ENCODE results near the gene GOLT1A.

GOLT1A gene

GRCh38 chr1:204153667-204154066, 60.1 kb downstream of the GOLT1A start:
- no peaks in the 10 kb centered on the region for H3K36me3 ChIP-seq (ENCODE audit: control insufficient read depth in 2 of 2, insufficient read depth in 2 of 2, low read length in 2 of 2)
- H3K27ac ChIP-seq (ENCODE audit: low read length): no peak overlapping the region
- no peaks in the 10 kb centered on the region for H3K9me3 ChIP-seq (ENCODE audit: control insufficient read depth in 2 of 2, low read length in 2 of 2)
- peaks cover 2 to 17% of the 10 kb centered on the region in 2 donors for H3K27me3 ChIP-seq (ENCODE audit: control insufficient read depth in 1 of 2, insufficient read depth in 2 of 2, low read length in 2 of 2)
- no peak overlapping the region for H3K4me3 ChIP-seq (ENCODE audit: low read length in 2 of 2)
- no peak overlapping the region for H3K9ac ChIP-seq (ENCODE audit: low read length in 2 of 2)
- peaks cover 13% of the 10 kb centered on the region for H3K4me1 ChIP-seq (ENCODE audit: control insufficient read depth, insufficient read depth, low read length)

GRCh38 chr1:204152310-204153044, 61.3 kb downstream of the GOLT1A start:
- H3K27ac ChIP-seq (ENCODE audit: low read length): no peak overlapping the region
- peaks cover 13% of the 10 kb centered on the region for H3K4me1 ChIP-seq (ENCODE audit: control insufficient read depth, insufficient read depth, low read length)
- no peaks in the 10 kb centered on the region for H3K9me3 ChIP-seq (ENCODE audit: control insufficient read depth in 2 of 2, low read length in 2 of 2)
- H3K27me3 ChIP-seq (ENCODE audit: control insufficient read depth in 1 of 2, insufficient read depth in 2 of 2, low read length in 2 of 2): peaks cover 2 to 17% of the 10 kb centered on the region in 2 donors
- no peaks in the 10 kb centered on the region for H3K36me3 ChIP-seq (ENCODE audit: control insufficient read depth in 2 of 2, insufficient read depth in 2 of 2, low read length in 2 of 2)
- H3K4me3 ChIP-seq (ENCODE audit: low read length in 2 of 2): peak overlapping the region; percentile 43 to 76
- H3K9ac ChIP-seq (ENCODE audit: low read length in 2 of 2): peak overlapping the region; percentile 42 to 51

GRCh38 chr1:204151552-204152309, 62.1 kb downstream of the GOLT1A start, which contains the start of gene ETNK2:
TSS of gene ETNK2 (minus strand) at chr1:204152044. CDS start at chr1:204151852, 192 bp downstream.
- Histone ChIP-seq H3K4me1 (ENCODE audit: control insufficient read depth, insufficient read depth, low read length) (peaks cover 13% of the 10 kb centered on the region), H3K4me3 (ENCODE audit: low read length in 2 of 2) (peak within 1 kb of the TSS; percentile 49 to 76), H3K9me3 (ENCODE audit: control insufficient read depth in 2 of 2, low read length in 2 of 2) (no peaks in the 10 kb centered on the region), H3K27me3 (ENCODE audit: control insufficient read depth in 1 of 2, insufficient read depth in 2 of 2, low read length in 2 of 2) (peaks cover 0 to 17% of the 10 kb centered on the region in 2 donors), H3K27ac (ENCODE audit: low read length) (no peak within 1 kb of the TSS), H3K9ac (ENCODE audit: low read length in 2 of 2) (peak within 1 kb of the TSS; percentile 51), H3K36me3 (ENCODE audit: control insufficient read depth in 2 of 2, insufficient read depth in 2 of 2, low read length in 2 of 2) (no peaks in the 10 kb centered on the region)

GRCh38 chr1:204150702-204151551, 62.9 kb downstream of the GOLT1A start:
- Histone ChIP-seq H3K36me3 (ENCODE audit: control insufficient read depth in 2 of 2, insufficient read depth in 2 of 2, low read length in 2 of 2) (no peaks in the 10 kb centered on the region), H3K4me1 (ENCODE audit: control insufficient read depth, insufficient read depth, low read length) (peaks cover 13% of the 10 kb centered on the region), H3K27ac (ENCODE audit: low read length) (no peak overlapping the region), H3K9ac (ENCODE audit: low read length in 2 of 2) (peak overlapping the region in 1 of 2 donors; percentile 51), H3K4me3 (ENCODE audit: low read length in 2 of 2) (peak overlapping the region; percentile 49 to 76), H3K9me3 (ENCODE audit: control insufficient read depth in 2 of 2, low read length in 2 of 2) (no peaks in the 10 kb centered on the region), H3K27me3 (ENCODE audit: control insufficient read depth in 1 of 2, insufficient read depth in 2 of 2, low read length in 2 of 2) (peaks cover 0 to 17% of the 10 kb centered on the region in 2 donors)

DNA sequence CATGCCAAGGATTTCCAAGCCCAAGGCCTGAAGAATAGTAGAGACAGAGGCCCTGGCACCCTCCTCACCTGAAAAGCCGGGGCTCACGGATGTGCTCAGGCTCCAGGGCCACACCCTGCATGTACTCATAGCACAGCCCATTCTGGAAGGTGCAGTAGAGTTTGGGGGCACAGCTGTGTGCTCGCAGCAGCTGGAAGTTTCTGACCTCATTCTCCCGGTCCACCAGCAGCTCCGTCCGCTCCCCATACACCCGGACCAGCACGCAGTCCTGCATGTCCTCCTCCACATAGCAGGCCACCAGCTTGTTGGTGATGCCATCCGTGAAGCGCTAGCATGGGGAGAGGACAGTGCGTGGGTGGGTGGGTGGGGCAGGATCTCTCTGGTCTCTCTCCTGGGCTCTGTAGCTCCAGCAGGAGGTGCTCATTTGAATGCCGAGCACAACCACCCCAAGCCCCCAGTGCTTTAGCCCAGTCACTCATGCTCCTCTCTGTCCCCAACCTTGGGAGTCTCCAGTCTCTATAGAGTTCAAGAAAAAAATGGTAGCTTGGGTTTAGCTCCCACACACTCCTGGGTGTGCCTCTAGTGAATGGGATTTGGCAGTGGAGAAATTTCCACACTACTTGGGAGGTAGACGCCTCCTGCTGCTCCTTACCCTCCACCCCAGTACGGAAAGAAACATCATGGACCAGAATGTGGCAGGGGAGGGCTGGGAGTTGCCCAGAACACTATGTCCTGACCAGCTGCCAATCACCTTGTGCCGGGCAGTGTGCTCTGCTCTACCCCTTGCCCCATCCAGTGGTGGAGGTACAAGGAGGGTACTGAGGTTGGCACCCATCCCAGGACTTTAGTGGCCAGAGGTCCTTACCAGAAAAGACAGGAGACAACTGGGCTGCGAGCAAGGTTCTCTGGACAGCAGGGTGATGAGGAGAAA, 63.9 kb downstream of the GOLT1A start:
- no peak overlapping the region for H3K4me3 ChIP-seq (ENCODE audit: low read length in 2 of 2)
- H3K27me3 ChIP-seq (ENCODE audit: control insufficient read depth in 1 of 2, insufficient read depth in 2 of 2, low read length in 2 of 2): peaks cover 0 to 17% of the 10 kb centered on the region in 2 donors
- H3K9ac ChIP-seq (ENCODE audit: low read length in 2 of 2): no peak overlapping the region
- no peaks in the 10 kb centered on the region for H3K9me3 ChIP-seq (ENCODE audit: control insufficient read depth in 2 of 2, low read length in 2 of 2)
- H3K27ac ChIP-seq (ENCODE audit: low read length): no peak overlapping the region
- H3K4me1 ChIP-seq (ENCODE audit: control insufficient read depth, insufficient read depth, low read length): peaks cover 13% of the 10 kb centered on the region
- peaks cover 0 to 2% of the 10 kb centered on the region in 2 donors for H3K36me3 ChIP-seq (ENCODE audit: control insufficient read depth in 2 of 2, insufficient read depth in 2 of 2, low read length in 2 of 2)

DNA sequence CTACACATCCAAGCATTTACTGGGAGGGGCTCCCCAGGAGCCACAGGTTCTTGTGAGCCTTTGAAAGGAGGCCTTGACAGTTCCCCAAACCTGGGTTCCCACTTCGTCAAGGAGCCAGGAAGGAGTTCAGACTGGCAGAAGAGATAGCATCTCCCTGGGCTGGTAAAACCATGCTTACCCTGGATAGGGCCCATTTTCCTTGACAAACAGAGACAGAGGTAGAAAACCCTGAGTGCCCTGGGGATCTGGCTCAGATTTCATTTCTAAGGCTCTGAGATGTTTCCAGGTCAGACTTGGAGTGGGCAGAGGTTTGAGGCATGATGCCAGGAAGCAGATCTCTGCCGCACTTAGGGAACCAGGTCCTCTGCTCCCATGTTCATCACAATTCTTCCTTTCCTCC, 64.7 kb downstream of the GOLT1A start:
- H3K36me3 ChIP-seq (ENCODE audit: control insufficient read depth in 2 of 2, insufficient read depth in 2 of 2, low read length in 2 of 2): peaks cover 0 to 4% of the 10 kb centered on the region in 2 donors
- no peaks in the 10 kb centered on the region for H3K9me3 ChIP-seq (ENCODE audit: control insufficient read depth in 2 of 2, low read length in 2 of 2)
- H3K4me3 ChIP-seq (ENCODE audit: low read length in 2 of 2): no peak overlapping the region
- H3K27ac ChIP-seq (ENCODE audit: low read length): no peak overlapping the region
- H3K4me1 ChIP-seq (ENCODE audit: control insufficient read depth, insufficient read depth, low read length): peaks cover 13% of the 10 kb centered on the region
- H3K9ac ChIP-seq (ENCODE audit: low read length in 2 of 2): no peak overlapping the region
- H3K27me3 ChIP-seq (ENCODE audit: control insufficient read depth in 1 of 2, insufficient read depth in 2 of 2, low read length in 2 of 2): peaks cover 0 to 11% of the 10 kb centered on the region in 2 donors

Data from stomach smooth muscle (tissue), 2 donors.